ENCODE measurements around the gene RHOB. TPM values are rescaled to one million over a fixed set of nuclear protein-coding genes. Genes with fewer than 3 reads are reported as not detected.

The RHOB gene
- total RNA-seq, 2 experiments from 2014 or later: 43.8 to 44.0 TPM

DNA sequence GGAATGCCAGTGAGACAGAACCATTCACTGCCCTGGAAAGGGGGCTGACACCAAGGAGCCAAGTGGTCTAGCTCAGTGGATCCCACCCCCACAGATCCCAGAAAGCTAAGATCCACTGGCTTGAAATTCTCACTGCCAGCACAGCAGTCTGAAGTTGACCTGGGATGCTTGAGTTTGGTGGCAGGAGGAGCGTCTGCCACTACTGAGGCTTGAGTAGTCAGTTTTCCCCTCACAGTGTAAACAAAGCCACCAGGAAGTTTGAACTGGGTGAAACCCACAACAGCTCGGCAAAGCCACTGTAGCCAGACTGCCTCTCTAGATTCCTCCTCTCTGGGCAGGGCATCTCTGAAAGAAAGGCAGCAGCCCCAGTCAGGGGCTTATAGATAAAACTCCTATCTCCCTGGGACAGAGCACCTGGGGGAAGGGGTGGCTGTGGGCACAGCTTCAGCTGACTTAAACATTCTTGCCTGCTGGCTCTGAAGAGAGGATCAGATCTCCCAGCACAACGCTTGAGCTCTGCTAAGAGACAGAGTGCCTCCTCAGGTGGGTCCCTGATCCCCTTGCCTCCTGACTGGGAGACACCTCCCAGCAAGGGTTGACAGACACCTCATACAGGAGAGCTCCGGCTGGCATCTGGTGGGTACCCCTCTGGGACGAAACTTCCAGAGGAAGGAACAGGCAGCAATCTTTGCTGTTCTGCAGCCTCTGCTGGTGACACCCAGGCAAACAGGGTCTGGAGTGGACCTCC, 12.0 kb downstream of the RHOB start:
- ChIA-PET CTCF (interaction anchor here (2.1 to 3.1 kb wide), 2 partner anchors 15 to 184 kb away, joined by 7 to 13 read pairs; no protein-coding TSS in a partner anchor), POLR2A (interaction anchor here (3.3 kb wide), 1 partner anchor 12 kb away, joined by 21 read pairs; the partner anchor contains the start of gene RHOB)

DNA sequence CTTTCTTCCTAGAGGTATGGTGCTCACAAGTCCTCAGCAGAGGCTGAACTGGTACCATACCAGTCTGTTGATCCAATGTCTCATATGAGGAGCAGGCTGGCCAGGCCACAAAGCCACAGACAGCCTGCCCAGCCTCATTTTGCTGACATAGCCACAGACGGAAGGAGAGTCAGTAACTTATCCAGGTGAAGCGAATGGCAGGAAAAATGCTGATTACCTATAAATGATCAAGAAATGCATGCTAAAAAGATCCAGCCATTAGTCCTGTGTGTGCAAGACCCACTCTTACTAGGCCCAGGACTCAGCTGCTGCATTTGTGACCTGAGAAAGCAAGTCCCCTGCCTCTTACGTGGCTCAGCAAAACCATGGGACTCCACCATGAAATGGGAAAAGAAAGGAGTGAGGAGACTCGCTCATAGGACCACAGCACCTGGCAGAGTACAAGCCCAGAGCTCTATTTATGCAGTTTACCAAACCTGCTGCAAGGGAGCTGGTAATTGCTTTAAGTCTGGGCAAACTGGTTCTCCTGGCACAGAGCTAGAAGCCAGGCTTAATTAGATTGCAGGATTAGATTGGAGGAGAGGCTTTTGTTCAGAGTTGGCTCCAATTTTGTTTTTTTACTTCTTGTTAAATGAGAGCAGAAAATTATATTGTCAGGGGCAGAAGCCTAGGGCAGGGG, 19.0 kb downstream of the RHOB start:
- ChIA-PET CTCF (interaction anchor here (0.5 to 1.1 kb wide), 2 partner anchors 19 to 35 kb away, joined by 3 to 4 read pairs; partner anchors contain the start of gene RHOB), POLR2A (no interaction called here)

DNA sequence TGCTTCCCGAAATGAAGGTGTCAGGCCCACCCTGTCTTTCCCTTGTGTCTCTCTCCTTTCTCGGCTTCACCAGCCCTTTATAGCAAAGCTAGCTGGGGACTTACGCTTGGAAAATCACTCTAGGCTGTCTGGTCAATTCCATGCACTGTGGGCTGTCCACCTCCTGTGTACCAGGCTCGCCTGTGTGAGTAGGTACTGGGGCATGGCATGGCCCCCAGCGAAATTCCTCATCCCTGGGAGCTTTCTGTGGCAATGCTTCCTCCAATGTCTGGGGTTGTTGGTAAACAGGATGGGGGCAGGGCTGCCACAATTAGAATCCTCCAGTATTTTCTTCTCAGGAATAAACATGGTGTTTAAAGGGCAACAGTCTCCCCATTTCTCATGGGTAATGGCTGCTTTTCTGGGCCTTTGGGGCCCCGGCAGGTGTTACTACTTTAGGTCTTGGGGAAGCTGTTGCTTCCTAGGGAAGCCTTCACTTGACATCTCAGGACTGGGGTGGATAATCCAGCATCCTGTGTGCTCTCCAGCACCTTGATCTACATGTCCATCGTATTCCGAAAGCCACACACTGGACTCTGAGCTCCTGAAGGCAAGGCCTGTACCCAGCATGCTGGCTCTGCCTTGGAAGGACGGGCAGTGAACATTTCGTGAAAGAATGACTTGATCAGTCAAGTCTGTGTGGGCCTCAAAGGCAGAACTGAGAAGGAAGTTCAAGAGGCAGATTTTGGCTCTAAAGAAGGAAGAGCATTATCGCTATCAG, 21.1 kb downstream of the RHOB start:
- POLR2A ChIA-PET: no interaction called here
- CTCF ChIA-PET: interaction anchor here (1.1 kb wide), 1 partner anchor 183 kb away, joined by 3 read pairs; no protein-coding TSS in a partner anchor

DNA sequence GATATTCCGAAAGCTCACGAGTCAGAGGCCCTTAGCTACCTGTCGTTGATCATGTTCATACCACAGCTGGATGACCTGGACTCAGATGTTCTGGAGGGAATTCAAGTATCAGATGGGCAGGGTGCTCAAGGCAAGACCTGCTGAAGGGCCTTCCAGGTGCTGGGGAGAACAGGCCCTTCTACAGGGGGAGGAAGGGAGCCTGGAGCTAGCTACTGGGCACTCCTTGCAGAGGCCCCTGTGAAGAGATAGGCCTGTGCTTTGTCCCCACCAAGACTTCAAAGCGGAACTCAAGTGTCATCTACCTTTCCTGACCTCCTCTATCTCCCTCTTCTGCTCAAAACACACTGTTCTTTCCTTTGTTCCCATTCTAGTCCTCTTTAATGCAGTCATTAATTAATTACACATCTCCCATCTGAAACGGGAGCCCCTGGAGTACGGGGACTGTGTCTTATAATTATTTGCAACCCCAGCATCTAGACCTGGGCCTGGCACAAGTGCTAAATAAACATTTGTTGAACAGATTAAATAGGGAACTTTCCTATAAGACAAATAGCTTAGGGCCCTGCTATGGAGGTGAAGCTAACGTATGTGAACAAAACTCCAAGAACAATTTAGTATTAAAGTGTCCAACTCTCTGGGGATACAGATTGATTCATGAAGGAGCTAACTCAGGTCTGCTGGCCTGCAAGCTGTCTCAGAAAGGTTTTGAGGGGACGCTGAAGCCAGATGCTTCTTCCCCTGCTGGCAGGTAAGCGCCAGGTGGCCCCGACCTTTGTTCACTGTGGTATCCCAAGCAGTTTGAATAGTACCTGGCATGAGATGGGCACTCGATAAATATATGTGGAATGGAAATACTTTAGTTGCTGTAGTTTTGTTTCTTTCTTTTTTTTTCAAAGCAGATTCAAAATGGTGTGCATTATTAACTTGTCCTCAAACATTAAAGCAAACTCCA, 22.0 kb downstream of the RHOB start:
- CTCF ChIA-PET: interaction anchor here (1.1 kb wide), 1 partner anchor 183 kb away, joined by 3 read pairs; no protein-coding TSS in a partner anchor
- POLR2A ChIA-PET: no interaction called here

GRCh38 chr2:20469595-20469994, 22.7 kb downstream of the RHOB start:
- ChIA-PET CTCF (no interaction called here), POLR2A (no interaction called here)

- POLR2A ChIA-PET: no interaction called here
- CTCF ChIA-PET: no interaction called here
These were observed 23.3 kb downstream of the RHOB start for GRCh38 chr2:20470211-20470610.

DNA sequence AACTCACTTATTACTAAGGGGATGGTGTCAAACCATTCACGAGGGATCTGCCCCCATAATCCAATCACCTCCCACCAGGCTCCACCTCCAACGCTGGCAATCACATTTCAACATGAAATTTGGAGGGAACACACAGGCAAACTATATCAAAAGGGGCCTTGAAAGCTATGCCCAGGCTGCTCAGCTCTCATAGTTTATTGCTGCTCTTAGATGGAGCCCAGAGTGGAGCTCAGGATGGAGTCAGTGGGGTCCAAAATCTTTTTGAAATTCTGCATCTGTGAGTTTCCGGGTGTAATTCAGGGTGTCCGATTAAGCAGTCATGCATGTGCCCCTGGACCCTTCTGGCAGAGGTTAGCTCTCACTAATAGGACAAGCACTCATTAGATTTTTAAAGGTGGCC, 24.3 kb downstream of the RHOB start:
- CTCF ChIA-PET: no interaction called here
- POLR2A ChIA-PET: no interaction called here

- POLR2A ChIA-PET: no interaction called here
- CTCF ChIA-PET: no interaction called here
These were observed 25.2 kb downstream of the RHOB start for GRCh38 chr2:20471902-20472559.

- POLR2A ChIA-PET: no interaction called here
These were observed 25.7 kb downstream of the RHOB start for GRCh38 chr2:20472569-20472968.

DNA sequence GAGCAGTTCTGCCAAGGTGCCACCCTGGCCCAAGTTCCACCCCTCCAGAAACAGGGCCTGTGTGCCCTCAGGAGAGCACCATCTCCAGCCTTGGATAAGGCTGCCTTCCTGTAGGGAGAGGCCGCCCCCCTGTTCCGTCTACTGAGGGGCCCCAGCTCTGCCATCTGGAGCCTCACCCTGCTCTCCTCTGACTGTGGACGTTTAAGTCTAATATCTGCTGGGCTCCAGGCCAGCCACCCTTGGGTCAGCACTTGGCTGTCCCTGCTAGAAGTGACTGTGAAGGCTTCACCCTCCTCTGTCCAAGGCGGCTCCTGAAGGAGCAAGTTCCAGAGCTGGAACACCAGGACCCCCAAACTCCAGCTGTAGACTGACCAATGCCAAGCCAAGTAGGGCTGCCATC, 26.3 kb downstream of the RHOB start:
- CTCF ChIA-PET: no interaction called here
- POLR2A ChIA-PET: no interaction called here

More at GRCh38 chr2:20472569-20472968, 25.7 kb downstream of the RHOB start:
- CTCF ChIA-PET: no interaction called here

DNA sequence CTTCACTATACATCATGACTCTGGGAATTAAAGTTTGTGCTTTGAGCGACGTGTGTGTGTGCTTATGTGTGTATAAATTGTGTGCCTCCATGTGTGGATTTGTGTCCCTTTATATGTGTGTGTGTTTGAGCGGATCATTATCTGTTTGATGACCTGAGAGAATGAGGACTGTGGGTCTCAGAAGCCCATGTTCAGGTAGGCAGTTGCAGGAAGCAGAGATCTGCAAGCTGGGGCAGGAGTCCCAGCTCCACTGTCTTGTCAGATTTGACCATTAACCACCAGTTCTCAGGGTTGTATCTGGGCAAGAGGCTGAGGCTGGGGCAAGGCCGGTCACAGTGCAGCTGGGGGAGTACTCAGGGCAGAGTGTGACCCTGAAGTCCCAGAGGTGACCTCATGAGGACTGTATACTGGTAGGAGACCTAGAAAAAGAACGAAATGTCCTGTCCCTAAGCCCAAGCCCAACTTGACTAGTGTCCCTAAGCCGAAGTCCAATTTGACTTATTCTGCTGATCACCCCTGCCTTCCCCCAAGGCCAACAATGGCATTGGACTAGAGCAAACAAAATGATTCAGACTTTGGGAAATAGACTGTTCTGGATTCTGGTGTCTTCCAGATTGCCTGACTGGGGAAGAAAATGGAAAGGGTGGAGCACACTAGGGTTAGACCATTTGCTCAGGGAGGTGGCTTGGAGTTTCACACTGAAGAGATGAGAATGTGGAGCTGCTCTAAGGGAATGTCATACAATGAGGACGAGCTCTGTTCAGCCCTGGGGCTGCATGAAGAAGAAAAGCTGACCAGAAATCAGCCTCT, 28.1 kb downstream of the RHOB start:
- ChIA-PET POLR2A (no interaction called here), CTCF (no interaction called here)

- POLR2A ChIA-PET: no interaction called here
- CTCF ChIA-PET: no interaction called here
These were observed 28.7 kb downstream of the RHOB start for GRCh38 chr2:20475567-20475952.

DNA sequence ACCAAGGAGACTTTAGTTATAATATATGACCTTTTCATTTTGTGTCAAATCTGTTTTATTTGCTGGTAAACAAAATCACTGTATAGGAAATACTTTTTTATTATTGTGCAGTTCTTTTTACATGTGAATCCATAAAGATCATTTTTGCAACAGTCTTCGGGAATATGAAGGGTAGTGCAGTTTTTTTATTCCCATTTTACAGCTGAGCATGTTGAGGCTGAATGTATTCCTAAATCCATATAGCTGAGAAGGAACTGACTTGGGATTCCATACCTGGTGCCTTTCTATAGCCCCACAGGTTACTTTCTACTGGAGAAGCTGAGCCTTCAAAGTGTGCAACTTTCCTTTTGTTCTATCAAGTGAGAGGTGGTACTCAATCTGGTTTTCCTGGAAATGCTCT, 29.6 kb downstream of the RHOB start:
- POLR2A ChIA-PET: no interaction called here
- CTCF ChIA-PET: no interaction called here

- ChIA-PET CTCF (no interaction called here), POLR2A (no interaction called here)
These were observed 30.1 kb downstream of the RHOB start for GRCh38 chr2:20476950-20477349.

GRCh38 chr2:20478961-20479360, 32.1 kb downstream of the RHOB start:
- POLR2A ChIA-PET: no interaction called here
- CTCF ChIA-PET: no interaction called here

DNA sequence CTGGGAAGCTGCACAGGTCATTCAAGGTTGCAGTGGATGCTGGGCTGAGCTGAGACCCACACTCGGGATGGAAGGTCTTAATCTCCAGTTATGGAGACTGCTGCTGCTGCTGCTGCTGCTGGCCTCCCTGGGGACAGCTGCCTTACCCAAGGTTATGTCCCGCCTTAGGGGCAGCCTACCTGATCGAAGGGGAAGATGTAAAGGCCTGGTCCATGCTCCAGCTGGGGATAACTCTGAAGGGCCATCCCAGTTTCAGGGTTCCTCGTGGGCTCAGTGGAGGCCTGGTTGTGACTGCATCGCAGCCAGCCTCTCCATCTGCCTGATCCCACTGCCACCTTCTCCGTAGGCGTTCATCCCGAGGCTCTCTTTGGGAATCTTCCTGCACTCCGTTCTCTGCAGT, 33.0 kb downstream of the RHOB start:
- ChIA-PET CTCF (no interaction called here), POLR2A (no interaction called here)

DNA sequence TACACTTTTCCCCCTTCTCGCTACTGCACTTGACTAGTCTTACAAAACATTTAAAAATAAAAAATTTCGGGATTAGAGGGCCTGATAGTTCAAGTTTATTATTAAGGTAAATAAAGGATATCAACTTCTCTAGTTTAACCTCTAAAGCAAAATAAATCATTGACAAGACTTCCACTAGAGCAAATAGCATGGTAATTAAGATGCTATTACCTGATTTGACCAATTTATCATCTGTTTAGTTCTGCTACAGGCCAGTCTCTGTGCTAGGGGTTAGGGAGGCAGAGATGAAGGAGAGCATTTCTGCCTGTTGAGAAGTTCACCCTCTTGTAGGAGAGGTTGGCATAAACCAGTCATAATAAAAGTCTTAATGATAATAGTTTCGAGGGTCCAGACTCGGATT, 34.0 kb downstream of the RHOB start:
- ChIA-PET CTCF (no interaction called here), POLR2A (no interaction called here)

GRCh38 chr2:20481798-20482405, 35.0 kb downstream of the RHOB start:
- POLR2A ChIA-PET: no interaction called here
- CTCF ChIA-PET: no interaction called here

Data from activated CD8-positive, alpha-beta memory T cell treated with anti-CD3 and anti-CD28 coated beads for 36 hours (primary cell).